NCI-H2029 treated with DMSO at 0.1 percent for 48 hours (cell line): Measurements from ENCODE around the gene PREX1.
"Not testable (repeated sequence)": the region's sequence is repeated elsewhere in the genome, so short reads cannot be mapped to it uniquely, and the experiment has no call there.

Experiments
- DNase-seq: peaks from one replicate; lab custom pipeline; 2025; lab: John Stamatoyannopoulos, UW

PREX1 gene

DNA sequence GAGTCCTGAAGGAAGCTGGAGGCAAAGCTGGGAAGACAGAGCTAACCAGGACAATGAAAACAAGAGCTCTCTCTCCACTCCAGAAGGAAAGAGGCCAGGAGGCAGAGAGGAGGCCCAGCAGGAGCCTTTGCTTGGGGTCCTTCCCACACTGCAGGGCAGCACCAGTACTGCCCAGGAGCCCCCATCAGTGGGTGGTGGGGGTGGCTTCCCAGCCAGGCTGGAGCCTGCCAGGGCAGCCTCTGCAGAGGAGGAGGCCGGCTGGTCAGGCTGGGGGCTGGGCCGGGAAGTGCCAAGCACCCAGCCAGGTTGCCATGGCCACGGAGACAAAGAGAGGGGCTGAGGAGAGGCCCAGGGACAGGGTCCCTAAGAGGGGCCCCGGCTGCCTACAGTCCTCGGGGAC, 33.4 kb downstream of the PREX1 start:
- no peak for DNase-seq

DNA sequence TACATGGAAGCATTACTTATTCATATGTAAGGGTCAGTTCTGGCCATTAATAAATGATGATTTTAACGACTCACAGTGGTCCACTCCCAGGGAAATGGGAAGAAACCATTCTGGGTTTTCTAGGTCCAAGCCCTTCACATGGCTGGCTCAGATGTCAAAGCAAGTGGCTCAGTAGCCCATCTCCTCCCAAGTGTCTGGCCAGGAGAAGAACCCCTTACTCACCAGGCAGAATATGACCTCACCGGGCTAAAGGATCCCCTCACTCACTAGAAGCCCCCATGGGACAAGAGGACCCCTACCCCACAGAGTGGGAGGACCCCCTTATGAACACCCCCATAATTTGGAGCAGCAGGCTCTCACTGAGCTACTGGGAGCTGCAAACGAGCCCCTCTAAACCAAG, 34.0 kb downstream of the PREX1 start:
- no peak for DNase-seq

DNA sequence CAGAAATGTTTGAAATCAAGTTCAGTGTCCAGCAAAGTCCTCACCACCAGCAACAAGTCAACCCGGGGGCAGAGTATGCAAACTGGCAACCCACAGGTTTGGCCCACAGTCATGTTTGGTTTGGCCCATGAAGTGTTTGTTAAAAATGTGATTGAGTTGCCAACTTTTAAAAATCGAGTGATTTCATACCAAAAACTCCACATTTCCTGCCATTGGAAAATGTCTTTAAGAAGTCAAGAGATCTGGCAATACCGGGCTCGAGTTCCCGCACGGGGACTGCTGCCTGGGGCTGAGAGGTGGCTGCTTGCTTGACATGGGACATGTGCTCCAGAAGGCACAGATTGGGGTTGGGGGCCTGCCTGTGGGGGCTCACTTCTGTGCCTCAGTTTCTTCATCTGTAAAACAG, 36.1 kb downstream of the PREX1 start:
- DNase-seq, result no peak

DNA sequence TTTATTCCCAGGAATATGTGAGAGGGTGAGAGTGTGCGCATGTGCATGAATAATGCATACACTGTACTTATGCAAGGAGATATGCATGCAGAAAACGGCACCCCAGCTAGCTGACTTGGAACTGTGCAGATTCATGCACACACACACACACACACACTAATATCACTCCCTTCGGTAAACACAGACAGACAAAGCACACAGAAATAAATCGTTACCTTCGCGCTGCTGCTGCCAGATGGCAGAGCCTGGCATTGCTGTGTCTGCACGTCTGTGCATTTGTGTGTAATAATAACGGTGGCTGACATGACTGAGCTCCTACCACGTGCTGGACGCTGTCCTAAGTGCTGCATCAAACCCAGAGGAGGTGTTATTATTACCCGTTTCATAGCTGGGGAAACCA, 36.8 kb downstream of the PREX1 start:
- DNase-seq, result no peak

DNA sequence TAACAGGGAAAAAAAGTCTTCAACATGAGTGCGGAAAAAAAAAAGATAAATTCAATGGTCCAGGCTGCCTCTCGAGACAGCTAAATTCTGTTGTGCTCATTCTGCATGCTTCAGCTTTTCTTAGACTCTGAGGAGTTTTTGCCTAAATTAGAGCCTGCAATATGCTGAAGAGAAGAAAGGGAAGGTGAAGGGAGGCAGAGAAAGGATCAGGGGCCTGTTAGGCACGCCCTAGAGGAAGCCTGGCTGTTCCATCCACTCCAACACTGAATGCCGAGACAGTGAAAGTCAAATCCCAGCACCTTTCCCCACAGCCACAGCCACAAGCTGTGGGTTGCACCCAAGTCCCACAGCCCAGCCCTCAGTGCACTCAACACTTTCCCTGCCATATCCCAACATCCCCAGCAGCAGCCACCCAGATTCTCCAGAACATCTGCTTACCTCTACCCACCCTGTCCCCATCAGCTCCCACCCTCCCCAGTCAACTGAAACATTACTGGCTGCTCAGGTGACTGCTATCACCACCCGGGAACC, 37.3 kb downstream of the PREX1 start:
- DNase-seq, result no peak

DNA sequence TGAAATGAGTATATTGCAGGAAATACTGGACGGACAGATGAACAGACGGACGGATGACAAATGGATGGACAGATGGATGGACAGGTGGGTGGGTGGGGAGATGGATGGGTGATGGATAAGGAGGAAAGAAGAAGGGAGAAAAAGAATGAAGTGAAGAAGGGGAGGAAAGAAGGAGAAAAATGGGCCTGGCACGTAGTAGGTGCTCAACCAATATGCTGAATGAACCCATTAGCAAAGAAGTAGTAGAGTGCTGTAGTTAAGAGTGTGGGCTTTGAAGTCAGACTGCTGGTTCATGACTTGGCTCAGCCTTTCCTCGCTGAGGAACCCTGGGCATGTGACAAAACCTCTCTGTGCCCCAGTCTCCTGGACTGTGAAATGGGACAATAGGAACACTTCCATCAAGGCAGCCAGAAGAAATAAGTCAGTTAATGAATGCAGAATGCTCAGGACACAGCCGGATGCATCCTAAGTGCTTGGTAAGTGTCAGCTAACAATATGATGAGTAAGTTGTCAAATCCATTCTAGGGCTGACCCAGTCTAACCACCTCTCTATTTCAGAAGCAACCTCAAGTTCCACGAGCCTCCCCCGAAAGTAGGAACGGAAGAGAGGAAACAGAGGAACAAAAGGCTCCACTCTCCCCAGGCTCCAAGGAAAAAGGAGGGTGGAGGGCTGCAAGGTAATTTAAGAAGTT, 37.9 kb downstream of the PREX1 start:
- DNase-seq, result no peak

DNA sequence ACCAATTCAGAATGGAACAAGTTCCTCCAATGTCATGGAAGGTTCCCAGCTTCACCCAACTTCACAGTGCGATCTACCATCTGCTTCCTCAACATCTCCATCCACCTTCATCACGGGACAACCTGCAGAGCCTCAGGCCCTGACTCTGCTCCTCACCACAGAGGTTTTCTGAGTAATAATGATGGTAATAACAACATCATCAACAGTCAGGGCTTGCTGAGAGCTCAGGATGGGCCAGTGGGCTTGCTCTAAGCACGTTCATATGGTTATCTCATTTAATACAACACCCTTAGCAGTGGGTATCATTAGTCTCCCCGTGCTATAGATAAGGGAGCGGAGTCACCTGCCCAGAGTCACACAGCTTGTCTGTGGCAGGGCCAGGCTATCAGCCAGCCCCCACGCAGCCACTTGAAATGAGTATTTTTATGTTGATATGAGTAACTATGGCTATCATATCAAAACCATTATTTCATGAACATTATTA, 38.6 kb downstream of the PREX1 start:
- DNase-seq, result no peak

DNA sequence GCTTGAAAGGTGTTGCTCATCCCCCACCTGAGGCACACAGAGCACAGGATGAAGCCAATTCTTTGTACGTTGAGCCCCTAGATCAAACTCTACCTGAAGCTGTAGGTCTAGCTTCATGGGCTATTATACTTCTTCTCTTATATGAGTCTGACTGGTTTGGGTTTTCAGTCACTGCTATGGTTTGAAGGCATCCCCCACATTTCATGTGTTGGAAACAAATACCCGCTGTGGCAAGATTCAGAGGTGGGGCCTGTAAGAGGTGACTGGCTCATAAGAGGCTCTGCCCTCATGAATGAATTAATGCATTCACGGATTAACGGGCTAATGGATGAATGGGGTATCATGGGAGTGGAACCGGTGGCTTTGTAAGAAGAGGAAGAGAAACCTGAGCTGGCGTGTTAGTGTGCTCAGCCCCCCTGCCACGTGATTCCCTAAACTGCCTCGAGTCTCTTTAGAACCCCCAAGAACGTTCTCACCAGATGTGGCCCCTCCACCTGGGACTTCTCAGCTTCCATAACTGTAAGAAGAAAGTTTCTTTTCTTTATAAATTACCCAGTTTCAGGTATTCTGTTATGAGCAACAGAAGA, 39.2 kb downstream of the PREX1 start:
- DNase-seq, result no peak

DNA sequence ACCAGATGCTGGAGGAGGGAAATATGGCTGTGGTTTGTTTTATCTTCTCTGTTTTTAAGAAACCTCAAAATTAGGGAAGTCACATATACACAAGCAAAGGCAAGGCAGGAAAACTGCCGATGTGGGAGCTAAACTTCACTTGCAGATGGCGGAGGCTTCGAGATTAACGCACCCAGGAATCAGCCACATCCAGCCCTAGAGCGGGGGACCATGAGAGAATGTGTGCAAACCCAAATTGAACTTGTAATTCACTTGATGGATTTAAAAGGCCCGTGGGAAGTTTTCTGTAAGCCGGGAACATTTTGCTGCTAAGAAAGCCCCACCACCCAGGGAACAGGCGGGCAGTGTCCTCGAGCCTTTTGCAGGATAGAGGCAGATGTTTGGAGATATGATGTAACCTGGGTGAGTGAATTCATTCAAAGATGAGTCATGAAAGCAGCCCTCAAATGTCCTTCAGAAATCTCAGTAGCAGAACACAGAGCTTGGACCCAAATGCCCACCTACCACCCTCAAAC, 39.9 kb downstream of the PREX1 start:
- DNase-seq, result no peak

DNA sequence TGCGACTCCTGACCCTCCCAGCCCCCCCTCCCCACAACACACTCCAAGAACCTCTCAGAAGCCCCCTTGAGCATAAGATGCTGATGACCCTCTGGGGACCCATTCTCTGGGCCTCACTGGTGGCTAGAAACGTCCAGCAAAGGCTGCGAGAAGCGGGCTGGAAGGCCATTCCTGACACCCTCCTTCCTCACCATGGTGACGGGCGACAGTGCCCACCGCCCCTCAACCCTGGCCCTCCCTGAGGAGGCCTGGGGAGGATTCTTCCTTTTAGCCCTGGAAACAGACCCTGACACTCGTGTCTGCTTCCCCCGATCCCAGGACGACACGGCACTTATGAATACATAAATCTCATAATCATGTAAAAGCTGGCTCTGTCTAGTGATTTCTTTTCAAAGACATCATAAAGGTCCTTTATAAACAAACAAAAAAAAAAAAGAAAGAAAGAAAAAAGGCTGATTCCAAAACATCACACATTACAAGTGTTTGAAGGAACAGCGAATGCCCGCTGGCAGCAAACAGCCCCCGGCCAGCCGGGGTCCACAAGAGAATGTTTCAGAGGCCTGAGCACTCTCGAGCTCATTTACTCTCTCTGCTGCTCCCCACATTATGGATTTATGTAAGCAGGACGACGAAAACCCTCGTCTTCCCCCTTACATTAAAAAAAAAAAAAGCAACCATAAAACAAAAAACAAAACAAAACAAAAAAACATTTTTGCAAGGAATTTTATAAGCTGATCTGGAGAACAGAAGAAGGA, 40.7 kb downstream of the PREX1 start:
- no peak for DNase-seq

DNA sequence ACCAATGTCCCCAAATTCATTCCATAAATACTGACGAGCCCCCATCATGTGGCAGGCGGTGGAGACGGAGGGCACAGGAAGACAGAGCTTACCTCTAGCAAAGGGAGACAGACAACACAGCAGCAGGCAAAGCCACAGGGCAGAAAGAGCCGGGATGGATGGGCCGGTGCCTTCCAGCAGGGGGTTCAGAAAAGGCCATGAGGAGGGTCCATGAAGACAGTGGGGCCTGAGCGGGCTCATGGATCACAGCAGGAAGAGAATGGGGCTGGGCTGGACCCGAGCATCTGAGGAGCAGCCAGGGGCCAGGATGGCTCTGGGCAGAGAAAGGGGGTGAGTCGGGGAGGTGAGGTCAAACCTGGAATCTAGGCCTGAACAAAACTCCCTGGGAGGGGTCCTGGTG, 42.0 kb downstream of the PREX1 start:
- no peak for DNase-seq

DNA sequence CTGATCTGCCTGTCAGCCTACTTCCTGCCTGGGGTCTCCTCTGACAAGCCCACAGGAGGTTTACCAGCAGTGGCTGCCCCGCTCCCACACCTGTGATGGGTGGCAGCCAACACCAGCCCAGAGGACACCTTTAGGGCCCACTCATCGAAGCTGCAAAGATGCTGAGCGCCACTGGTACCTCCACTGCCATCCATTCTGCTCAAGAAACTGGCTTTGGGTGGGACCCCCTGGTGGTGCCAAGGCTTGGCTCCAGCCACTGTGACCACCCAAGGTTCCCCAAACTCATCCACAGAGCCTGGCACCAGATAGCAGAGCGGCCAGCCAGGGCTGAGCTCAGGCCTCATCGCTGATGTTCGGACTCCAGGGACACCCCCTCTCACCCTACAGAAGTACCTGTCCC, 42.5 kb downstream of the PREX1 start:
- DNase-seq, result no peak

DNA sequence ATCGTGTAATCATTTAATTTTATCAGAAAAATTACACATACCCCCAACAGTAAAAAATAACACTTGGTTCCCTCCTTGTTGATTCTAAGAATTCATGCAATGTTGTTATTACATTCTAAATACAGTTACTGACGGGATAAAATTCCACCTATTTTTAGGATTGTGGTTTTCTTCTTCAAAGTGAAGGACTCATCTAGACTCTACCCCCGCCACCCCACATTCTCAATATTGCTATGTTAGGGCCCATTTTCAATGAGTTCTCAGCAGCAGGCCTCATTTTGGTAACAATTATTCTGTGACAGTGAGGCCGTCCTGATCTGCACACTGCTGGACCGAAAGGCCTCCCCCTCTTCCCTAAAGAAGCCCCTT, 43.5 kb downstream of the PREX1 start:
- no peak for DNase-seq

DNA sequence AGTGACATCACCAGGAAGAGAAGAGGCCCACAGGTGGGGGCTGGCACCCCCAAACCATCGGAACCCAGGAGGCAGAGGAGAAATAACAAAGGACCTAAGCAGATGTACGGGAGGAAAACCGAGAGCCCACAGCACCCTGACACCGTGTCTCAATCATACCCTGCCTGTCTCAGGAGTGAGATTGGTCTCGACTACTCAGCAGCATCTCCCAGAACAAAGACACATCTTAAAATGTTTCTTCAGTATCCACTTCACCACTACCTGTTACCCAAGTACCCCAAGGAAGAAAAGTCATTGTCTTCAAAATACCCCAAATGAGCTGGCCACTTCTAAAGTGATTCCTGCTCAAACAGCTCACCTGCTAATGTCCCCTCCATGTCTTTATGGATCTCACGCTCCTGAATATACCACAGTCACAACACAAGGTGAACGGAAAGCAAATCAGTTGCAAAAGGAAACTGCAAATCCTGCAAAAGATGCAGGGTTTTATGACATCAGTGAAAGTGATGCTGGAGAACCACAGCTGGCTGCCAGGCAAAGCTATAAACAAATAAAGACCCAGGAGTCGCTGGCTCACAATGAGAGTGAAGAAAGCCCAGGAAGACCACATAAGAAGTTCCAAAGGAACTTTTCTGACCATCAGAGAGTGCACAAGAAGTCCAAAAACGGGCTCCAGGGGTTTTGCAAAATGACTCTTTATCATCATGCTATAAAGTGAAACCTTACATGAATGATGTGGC, 44.1 kb downstream of the PREX1 start:
- no peak for DNase-seq

DNA sequence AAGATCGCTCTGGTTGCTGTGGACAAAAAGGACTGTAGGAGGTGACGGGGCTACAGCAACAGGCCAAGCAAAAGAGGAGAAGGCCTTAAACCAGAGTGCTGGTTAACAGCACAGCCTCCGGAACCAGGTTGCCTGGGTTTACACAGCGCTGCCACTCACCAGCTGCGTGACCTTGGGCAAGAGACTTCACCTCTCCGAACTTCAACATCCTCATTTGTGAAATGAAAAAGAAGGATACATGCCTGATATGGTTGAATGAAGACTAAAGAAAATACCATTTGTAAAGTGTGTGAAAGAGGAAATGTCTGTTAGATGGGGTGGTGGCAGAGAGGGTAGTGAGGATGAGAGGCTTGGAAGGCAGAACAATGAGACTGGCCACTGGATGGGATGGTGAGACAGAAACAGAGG, 44.9 kb downstream of the PREX1 start:
- DNase-seq, result no peak

DNA sequence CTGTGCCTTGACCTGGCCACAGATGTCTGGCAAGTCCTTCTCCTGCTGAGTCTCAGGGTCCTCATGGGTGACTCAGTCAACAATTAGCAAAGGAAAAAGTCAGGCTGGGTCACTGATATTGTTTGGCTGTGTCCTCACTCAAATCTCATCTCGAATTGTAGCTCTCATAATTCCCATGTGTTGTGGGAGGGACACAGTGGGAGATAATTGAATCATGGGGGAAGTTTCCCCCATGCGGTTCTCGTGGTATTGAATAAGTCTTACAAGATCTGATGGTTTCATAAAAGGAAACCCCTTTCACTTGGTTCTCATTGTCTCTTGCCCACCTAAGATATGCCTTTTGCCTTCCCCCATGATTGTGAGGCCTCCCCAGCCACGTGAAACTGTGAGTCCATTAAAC, 45.7 kb downstream of the PREX1 start:
- DNase-seq, result no peak

DNA sequence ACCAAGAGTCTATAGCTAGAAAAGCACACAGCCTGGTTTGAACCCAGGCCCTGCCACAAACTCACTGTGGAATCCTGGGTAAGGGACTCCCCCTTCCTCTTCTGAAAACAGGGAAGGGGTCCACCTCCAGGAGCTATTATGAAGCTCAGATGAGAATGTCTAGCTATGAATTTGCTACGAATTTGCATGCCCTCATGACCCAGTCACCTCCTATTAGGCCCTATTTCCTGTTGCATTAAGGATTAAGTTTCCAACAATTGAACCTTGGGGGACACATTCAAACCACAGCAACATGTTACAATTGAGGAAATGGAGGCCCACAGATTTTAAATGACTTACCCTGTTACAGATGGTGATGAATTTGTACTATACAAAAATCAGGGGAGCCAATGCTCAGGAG, 46.2 kb downstream of the PREX1 start:
- DNase-seq, result no peak

DNA sequence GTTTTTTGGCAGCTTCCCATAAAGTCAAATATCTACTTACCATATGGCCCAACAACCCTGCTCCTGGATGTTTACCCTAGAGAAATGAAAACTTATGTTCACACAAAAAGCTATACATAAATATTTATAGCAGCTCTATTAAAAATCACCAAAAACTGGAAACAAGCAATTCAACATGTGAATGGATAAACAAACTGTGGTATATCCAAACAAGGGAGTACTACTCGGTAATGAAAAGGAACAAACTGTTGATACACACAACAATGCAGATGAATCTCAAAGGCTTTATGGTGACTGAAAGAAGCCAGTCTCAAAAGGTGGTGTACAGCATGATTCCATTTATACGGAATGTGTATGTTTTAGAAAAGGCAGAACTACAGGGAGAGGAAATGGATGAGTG, 48.4 kb downstream of the PREX1 start:
- no peak for DNase-seq

DNA sequence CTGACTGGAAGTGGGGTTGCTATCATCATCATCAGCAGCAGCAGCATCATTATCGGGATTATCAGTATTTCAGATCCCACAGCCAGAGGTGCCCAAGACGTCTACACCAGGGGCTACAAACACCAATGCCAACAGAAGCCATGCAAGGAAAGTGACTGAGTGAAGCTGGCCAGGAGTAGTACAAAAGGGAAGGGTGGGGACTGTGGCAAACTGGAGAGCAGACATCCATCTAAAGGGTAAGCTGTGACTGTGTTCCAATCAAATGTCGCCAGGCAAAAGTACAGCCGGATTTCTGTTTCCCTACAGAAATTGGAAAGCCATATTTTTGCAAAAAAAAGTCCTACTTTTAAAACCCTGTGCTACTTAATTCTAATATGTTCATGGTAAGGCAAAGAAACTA, 50.0 kb downstream of the PREX1 start:
- DNase-seq, result no peak

DNA sequence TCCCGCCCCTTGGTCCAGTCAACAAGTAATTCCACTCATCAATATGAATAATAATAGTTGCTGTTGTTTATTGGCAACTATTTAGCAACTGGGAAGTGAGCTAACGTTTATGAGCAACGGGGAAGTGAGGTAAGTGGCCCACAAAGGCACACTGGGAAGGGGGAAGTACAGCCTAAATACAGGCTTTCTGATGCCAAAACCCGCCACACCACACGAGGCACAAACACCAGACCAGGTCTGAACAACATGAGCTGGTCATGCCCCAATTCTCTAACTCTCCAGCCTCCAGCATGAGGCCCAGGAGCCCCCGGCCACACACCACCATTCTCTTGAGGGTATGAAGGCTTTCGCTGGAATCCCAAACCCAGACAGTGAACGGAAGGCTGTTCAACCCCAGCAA, 50.8 kb downstream of the PREX1 start:
- DNase-seq, result no peak

DNA sequence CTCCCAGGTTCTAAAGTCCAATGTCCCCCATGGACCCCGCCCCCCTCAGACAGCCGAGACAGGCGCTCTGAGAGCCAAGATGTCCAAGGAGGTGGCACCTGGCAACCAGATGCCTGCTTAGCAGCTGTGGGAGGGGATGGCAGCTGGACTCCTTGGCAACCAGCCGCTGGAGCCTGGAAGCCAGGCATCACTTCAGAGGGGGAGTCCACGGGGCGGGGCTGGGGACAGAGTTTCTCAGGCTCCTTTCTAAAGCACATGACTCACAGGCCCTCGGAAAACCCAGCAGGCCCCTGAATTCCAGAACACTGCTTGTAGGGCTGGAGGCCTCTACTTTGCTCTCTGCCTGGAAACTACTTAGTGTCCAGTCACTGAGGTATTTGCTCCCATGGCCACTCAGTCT, 51.5 kb downstream of the PREX1 start:
- DNase-seq, result no peak

DNA sequence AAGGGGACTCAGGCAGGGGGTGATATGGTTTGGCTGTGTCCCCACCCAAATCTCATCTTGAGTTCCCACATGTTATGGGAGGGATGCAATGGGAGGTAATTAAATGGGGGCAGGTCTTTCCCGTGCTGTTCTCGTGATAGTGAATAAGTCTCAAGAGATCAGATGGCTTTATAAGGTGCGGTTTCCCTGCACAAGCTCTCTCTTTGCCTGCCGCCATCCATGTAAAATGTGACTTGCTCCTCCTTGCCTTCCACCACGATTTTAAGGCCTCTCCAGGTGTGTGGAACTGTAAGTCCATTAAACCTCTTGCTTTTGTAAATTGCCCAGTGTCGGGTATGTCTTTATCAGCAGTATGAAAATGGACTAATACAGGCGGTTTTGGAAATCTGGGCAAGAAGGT, 52.3 kb downstream of the PREX1 start:
- DNase-seq, result not testable (repeated sequence)
